HG03558 (cell line): Measurements from ENCODE around the gene CDH6.

ENCODE experiments used
- ATAC-seq: cut with Tn5 transposase; IDR thresholded peaks from one replicate; pipeline ENCODE4 v1.9.1; 2021; ENCODE audit warnings: moderate number of reproducible peaks; ENCODE audit not compliant: unreplicated experiment; ENCODE audit errors: extremely low read depth

CDH6 gene

GRCh38 chr5:31193591-31194467 lies at the start of gene CDH6:
Gene CDH6, plus strand, starts transcription at chr5:31193686. Its CDS starts 73,788 bp downstream, at chr5:31267474.
- ATAC-seq, result no peak

- ATAC-seq, result no peak
These were observed 49.1 kb upstream of the CDH6 start for GRCh38 chr5:31144364-31144763.

GRCh38 chr5:31148959-31149475 lies 44.5 kb upstream of the CDH6 start:
- ATAC-seq, result no peak

- no peak for ATAC-seq
These were observed 40.0 kb upstream of the CDH6 start for GRCh38 chr5:31153521-31153920.

- ATAC-seq, result no peak
These were observed 36.8 kb upstream of the CDH6 start for GRCh38 chr5:31156631-31157160.

- no peak for ATAC-seq
These were observed 35.8 kb upstream of the CDH6 start for GRCh38 chr5:31157720-31158119.

GRCh38 chr5:31158686-31159085 lies 34.8 kb upstream of the CDH6 start:
- ATAC-seq, result no peak

GRCh38 chr5:31161781-31162181 lies 31.7 kb upstream of the CDH6 start:
- no peak for ATAC-seq

- ATAC-seq, result no peak
These were observed 27.8 kb upstream of the CDH6 start for GRCh38 chr5:31165729-31166128.

- no peak for ATAC-seq
These were observed 24.1 kb upstream of the CDH6 start for GRCh38 chr5:31169379-31169778.

- no peak for ATAC-seq
These were observed 20.6 kb upstream of the CDH6 start for GRCh38 chr5:31172881-31173280.

GRCh38 chr5:31173614-31174013 lies 19.9 kb upstream of the CDH6 start:
- no peak for ATAC-seq

GRCh38 chr5:31181376-31181987 lies 12.0 kb upstream of the CDH6 start:
- ATAC-seq, result no peak

GRCh38 chr5:31182136-31182535 lies 11.3 kb upstream of the CDH6 start:
- no peak for ATAC-seq

- ATAC-seq, result no peak
These were observed 7.5 kb upstream of the CDH6 start for GRCh38 chr5:31185951-31186350.

GRCh38 chr5:31186672-31187267 lies 6.7 kb upstream of the CDH6 start:
- ATAC-seq, result no peak

- ATAC-seq, result no peak
These were observed 5.9 kb upstream of the CDH6 start for GRCh38 chr5:31187591-31187990.

- ATAC-seq, result no peak
These were observed 1.0 kb upstream of the CDH6 start for GRCh38 chr5:31192442-31192841.

- no peak for ATAC-seq
These were observed 370 bp upstream of the CDH6 start for GRCh38 chr5:31193116-31193515.

- ATAC-seq, result no peak
These were observed 955 bp downstream of the CDH6 start for GRCh38 chr5:31194468-31194813.
